ENCODE measurements around the gene KLK10.

- no peak for TF ChIP-seq CTCF (IDR thresholded peaks at IDR 0.05)
- TF ChIP-seq POLR2A (IDR thresholded peaks at IDR 0.05) = no peak
These were observed 3.0 kb upstream of the KLK10 start for GRCh38 chr19:51022526-51022925.
